ENCODE data around the gene ECT2L. TPM values are rescaled to one million over a fixed set of nuclear protein-coding genes. Genes with fewer than 3 reads are reported as not detected.
A peak's percentile ranks its signal among the peaks of the same experiment; 100 is the strongest.

ECT2L gene
- polyA plus RNA-seq, 3 donors = not detected

DNA sequence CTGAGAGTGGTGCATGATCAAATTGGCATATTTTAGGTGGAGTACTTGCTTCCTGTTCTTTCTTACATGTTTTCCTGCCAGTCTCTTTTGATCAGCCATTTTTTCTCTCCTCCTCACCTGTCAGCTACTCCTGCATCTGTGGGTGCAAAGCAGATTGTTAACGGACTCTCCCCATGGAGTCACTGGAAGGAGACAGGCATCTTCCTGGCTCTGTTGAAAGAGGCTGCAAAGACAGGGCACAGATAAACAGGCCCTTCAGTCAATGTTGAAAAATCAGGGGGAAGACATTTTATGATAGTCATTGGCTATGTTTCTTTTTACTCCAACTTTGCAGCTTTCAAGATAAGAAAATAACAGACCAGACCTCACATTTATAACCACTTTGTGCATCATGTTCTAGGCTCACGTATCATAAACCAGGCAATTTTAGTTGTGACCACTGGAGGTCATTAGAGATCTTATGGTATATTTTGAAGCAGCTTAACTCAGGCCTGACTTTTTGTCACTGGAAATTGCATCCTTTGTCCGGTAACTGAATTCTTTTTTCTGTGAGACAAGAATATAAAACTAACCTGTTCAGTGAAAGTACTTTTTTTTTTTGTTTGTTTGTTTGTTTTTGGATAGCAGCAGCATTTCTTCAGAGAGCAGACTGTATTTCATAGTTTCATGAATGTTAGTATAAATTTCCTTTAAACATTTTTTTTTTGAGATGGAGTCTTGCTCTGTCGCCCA, 20.1 kb downstream of the ECT2L start:
- TF ChIP-seq, protein P1, sequence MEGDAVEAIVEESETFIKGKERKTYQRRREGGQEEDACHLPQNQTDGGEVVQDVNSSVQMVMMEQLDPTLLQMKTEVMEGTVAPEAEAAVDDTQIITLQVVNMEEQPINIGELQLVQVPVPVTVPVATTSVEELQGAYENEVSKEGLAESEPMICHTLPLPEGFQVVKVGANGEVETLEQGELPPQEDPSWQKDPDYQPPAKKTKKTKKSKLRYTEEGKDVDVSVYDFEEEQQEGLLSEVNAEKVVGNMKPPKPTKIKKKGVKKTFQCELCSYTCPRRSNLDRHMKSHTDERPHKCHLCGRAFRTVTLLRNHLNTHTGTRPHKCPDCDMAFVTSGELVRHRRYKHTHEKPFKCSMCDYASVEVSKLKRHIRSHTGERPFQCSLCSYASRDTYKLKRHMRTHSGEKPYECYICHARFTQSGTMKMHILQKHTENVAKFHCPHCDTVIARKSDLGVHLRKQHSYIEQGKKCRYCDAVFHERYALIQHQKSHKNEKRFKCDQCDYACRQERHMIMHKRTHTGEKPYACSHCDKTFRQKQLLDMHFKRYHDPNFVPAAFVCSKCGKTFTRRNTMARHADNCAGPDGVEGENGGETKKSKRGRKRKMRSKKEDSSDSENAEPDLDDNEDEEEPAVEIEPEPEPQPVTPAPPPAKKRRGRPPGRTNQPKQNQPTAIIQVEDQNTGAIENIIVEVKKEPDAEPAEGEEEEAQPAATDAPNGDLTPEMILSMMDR (IDR thresholded peaks at IDR 0.05) = peak; percentile 74
- H3K79me2 ChIP-seq (ENCODE audit: insufficient read depth, low read length) = no peaks in the 10 kb centered on the region

DNA sequence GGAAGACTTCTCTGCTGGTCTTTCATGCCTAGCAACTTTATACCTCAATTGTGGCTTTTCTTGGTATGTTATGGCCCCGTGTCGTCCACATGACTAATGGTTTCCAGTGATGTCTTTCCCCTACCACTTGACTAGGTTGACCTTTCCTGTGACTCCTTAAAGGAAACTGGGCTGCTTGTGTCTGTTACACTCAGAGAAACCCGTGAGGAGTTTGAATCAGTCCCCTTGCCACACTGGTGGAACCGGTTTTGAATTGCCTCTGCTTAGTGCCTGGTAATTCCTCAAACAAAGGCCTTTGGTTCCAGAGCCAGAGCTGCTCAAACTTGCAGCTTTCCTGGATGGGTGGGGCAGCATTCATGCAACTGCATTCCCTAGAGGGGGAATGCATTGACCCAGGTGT, 21.9 kb downstream of the ECT2L start:
- Histone ChIP-seq H4K20me1 (ENCODE audit: insufficient read depth, low read length) (no peaks in the 10 kb centered on the region), H3K4me3 (replicated peaks in 1 of 3; ENCODE audit: low read depth in 2 of 3, low read length in 3 of 3) (no peak overlapping the region), H3K9me3 (replicated peaks in 1 of 2; ENCODE audit: control insufficient read depth in 1 of 2, insufficient read depth in 1 of 2, low read length in 2 of 2) (no peaks in the 10 kb centered on the region), H3K79me2 (ENCODE audit: insufficient read depth, low read length) (no peaks in the 10 kb centered on the region), H3K4me2 (replicated peaks; ENCODE audit: extremely low read depth, low read length, poor library complexity, severe bottlenecking) (no peak overlapping the region), H3K9ac (ENCODE audit: insufficient read depth, low read length, poor library complexity, severe bottlenecking) (no peak overlapping the region), H3K27me3 (ENCODE audit: control insufficient read depth in 2 of 2, insufficient read depth in 2 of 2, low read length in 2 of 2) (no peaks in the 10 kb centered on the region), H3K4me1 (ENCODE audit: control insufficient read depth in 1 of 2, insufficient read depth in 2 of 2, low read length in 2 of 2) (peaks cover 7 to 9% of the 10 kb centered on the region in 2 donors), H2AFZ (ENCODE audit: insufficient read depth, low read depth, low read length, poor library complexity, severe bottlenecking) (peak overlapping the region; percentile 13), H3K27ac (ENCODE audit: low read depth in 1 of 2, low read length in 2 of 2) (no peak overlapping the region), H3K36me3 (replicated peaks in 1 of 2; ENCODE audit: control insufficient read depth in 1 of 2, insufficient read depth in 2 of 2, low read length in 2 of 2) (no peaks in the 10 kb centered on the region)
- peaks cover 0 to 3% (median 0%) of the 10 kb centered on the region in 3 donors for H3K27me3 Mint-ChIP-seq (ENCODE audit: low read depth in 3 of 3)
- TF ChIP-seq, protein P1 (IDR thresholded peaks at IDR 0.05) = no peak
- H3K9me3 Mint-ChIP-seq = no peaks in the 10 kb centered on the region
- intact Hi-C loops (cut with micrococcal nuclease) = loop anchor here (5.0 to 10.0 kb wide), 3 partner anchors 167 to 547 kb away; partner anchors contain the start of gene REPS1 (in 2 of the 2)
- H3K27ac Mint-ChIP-seq = no peak overlapping the region
- H3K36me3 Mint-ChIP-seq = no peaks in the 10 kb centered on the region
- no peak for DNase-seq
- 100% methylated on average over 3 of the region's 4 CpGs for WGBS (ENCODE audit: insufficient coverage)
- no peak overlapping the region for H3K4me3 Mint-ChIP-seq
- peaks cover 14% of the 10 kb centered on the region for H3K4me1 Mint-ChIP-seq

More for the DNA sequence above, 20.1 kb downstream of the ECT2L start:
- Mint-ChIP-seq H3K27ac (no peak overlapping the region), H3K36me3 (no peaks in the 10 kb centered on the region), H3K27me3 (ENCODE audit: low read depth in 3 of 3) (peaks cover 0 to 4% (median 0%) of the 10 kb centered on the region in 3 donors), H3K9me3 (no peaks in the 10 kb centered on the region), H3K4me1 (peaks cover 28% of the 10 kb centered on the region), H3K4me3 (no peak overlapping the region)
- H3K27me3 ChIP-seq (ENCODE audit: control insufficient read depth in 2 of 2, insufficient read depth in 2 of 2, low read length in 2 of 2) = no peaks in the 10 kb centered on the region
- no peak overlapping the region for H2AFZ ChIP-seq (ENCODE audit: insufficient read depth, low read depth, low read length, poor library complexity, severe bottlenecking)
- H4K20me1 ChIP-seq (ENCODE audit: insufficient read depth, low read length) = no peaks in the 10 kb centered on the region
- peaks cover 16 to 17% of the 10 kb centered on the region in 2 donors for H3K4me1 ChIP-seq (ENCODE audit: control insufficient read depth in 1 of 2, insufficient read depth in 2 of 2, low read length in 2 of 2)
- 100% methylated on average over 2 of the region's 4 CpGs for WGBS (ENCODE audit: insufficient coverage)
- no peak overlapping the region for H3K4me2 ChIP-seq (replicated peaks; ENCODE audit: extremely low read depth, low read length, poor library complexity, severe bottlenecking)
- no peaks in the 10 kb centered on the region for H3K9me3 ChIP-seq (replicated peaks in 1 of 2; ENCODE audit: control insufficient read depth in 1 of 2, insufficient read depth in 1 of 2, low read length in 2 of 2)
- H3K9ac ChIP-seq (ENCODE audit: insufficient read depth, low read length, poor library complexity, severe bottlenecking) = no peak overlapping the region
- H3K4me3 ChIP-seq (replicated peaks in 1 of 3; ENCODE audit: low read depth in 2 of 3, low read length in 3 of 3) = no peak overlapping the region
- intact Hi-C loops (cut with micrococcal nuclease) = loop anchor here (5.0 to 10.0 kb wide), 3 partner anchors 169 to 549 kb away; partner anchors contain the start of gene REPS1 (in 2 of the 2)
- H3K27ac ChIP-seq (ENCODE audit: low read depth in 1 of 2, low read length in 2 of 2) = no peak overlapping the region
- no peaks in the 10 kb centered on the region for H3K36me3 ChIP-seq (replicated peaks in 1 of 2; ENCODE audit: control insufficient read depth in 1 of 2, insufficient read depth in 2 of 2, low read length in 2 of 2)
- peak; percentile 3 to 33 (median 32) for DNase-seq
